ENCODE results near the gene COL23A1. TPM values are rescaled to one million over a fixed set of nuclear protein-coding genes. Genes with fewer than 3 reads are reported as not detected.

COL23A1 gene
- total and polyA plus RNA-seq, 2 of the 8 experiments (the other 6 are each of a cell fraction or from before 2014, with no cell fraction given): 3.1 to 4.7 TPM

GRCh38 chr5:178349625-178350353 is 240.4 kb downstream of the COL23A1 start:
- no peak overlapping the region for H2BK120ac ChIP-seq (replicated peaks; ENCODE audit: low read depth, low read length)
- no peak overlapping the region for H3K56ac ChIP-seq (replicated peaks; ENCODE audit: insufficient read length, low read depth, low read length)
- H2AK5ac ChIP-seq (ENCODE audit: low read depth, low read length): no peak overlapping the region
- peak overlapping the region; percentile 66; the same call in 1 of the 2 replicates for H2BK5ac ChIP-seq (ENCODE audit: low read depth, low read length)
- H3K4me2 ChIP-seq (ENCODE audit: insufficient read depth in 1 of 2, low read depth in 2 of 2, low read length in 2 of 2): no peak overlapping the region
- H4K8ac ChIP-seq (ENCODE audit: extremely low read depth, insufficient read depth, low read length): no peak overlapping the region; the same call in 1 of the 2 replicates
- H2AFZ ChIP-seq (ENCODE audit: low read length): no peak overlapping the region
- FAIRE-seq (no peak), DNase-seq (ENCODE audit: low read depth in 1 of 2, low spot score in 2 of 2) (no peak)
- no peak overlapping the region for H2BK15ac ChIP-seq (ENCODE audit: low read length)
- H3K23ac ChIP-seq (ENCODE audit: insufficient read length): no peak overlapping the region
- no peaks in the 10 kb centered on the region for H3K27me3 ChIP-seq (replicated peaks in 1 of 4; ENCODE audit: control insufficient read depth in 3 of 4, extremely low read depth in 1 of 4, insufficient read depth in 3 of 4, low read length in 3 of 4)
- H3K79me1 ChIP-seq (ENCODE audit: low read depth, low read length): no peaks in the 10 kb centered on the region; the same call in 1 of the 2 replicates
- H2BK12ac ChIP-seq (ENCODE audit: low read depth, low read length): peak overlapping the region; percentile 60; the same call in 1 of the 2 replicates
- no peak overlapping the region for H3K14ac ChIP-seq (ENCODE audit: insufficient read length)
- H4K5ac ChIP-seq (ENCODE audit: insufficient read length, low read depth, low read length): no peak overlapping the region
- H3K9ac ChIP-seq (replicated peaks in 1 of 4; ENCODE audit: extremely low read depth in 1 of 4, low read depth in 3 of 4, low read length in 3 of 4): no peak overlapping the region
- no peak overlapping the region for H3K4me3 ChIP-seq (ENCODE audit: extremely low read depth in 1 of 4, insufficient read depth in 2 of 4, low read depth in 3 of 4, low read length in 4 of 4)
- H3K4ac ChIP-seq (replicated peaks; ENCODE audit: insufficient read length, low read depth, low read length): no peak overlapping the region
- no peaks in the 10 kb centered on the region for H3K9me3 ChIP-seq (ENCODE audit: insufficient read depth in 2 of 2, low read depth in 1 of 2, low read length in 1 of 2)
- H3K79me2 ChIP-seq (ENCODE audit: control insufficient read depth in 1 of 2, insufficient read depth in 2 of 2, low read length in 2 of 2): no peaks in the 10 kb centered on the region
- no peaks in the 10 kb centered on the region for H3K36me3 ChIP-seq (ENCODE audit: control insufficient read depth in 2 of 4, insufficient read depth in 4 of 4, low read length in 3 of 4)
- POLR2A ChIA-PET (ENCODE audit: partially characterized antibody): interaction anchor here (1.4 kb wide), 1 partner anchor 11 kb away, joined by 5 read pairs; no protein-coding TSS in a partner anchor
- no peak overlapping the region for H3K18ac ChIP-seq (ENCODE audit: extremely low read depth, low read length)
- H3K4me1 ChIP-seq (replicated peaks in 1 of 4; ENCODE audit: control insufficient read depth in 3 of 4, insufficient read depth in 4 of 4, low read length in 3 of 4): peaks cover 0 to 13% (median 5%) of the 10 kb centered on the region in 4 experiments; a peak in 6 of 7 replicates
- WGBS, 2 experiments (ENCODE audit: extremely low coverage in 1 of 2, insufficient coverage in 1 of 2, insufficient read length in 1 of 2, insufficient replicate concordance in 2 of 2, low coverage in 1 of 2, low lambda C conversion rate in 2 of 2, missing lambda C conversion rate in 1 of 2): 100% methylated on average over 8 of the region's 8 CpGs; no CpG with 5 or more reads in 1 of the 2 experiments
- H3K27ac ChIP-seq (ENCODE audit: low read depth, low read length): no peak overlapping the region
- CTCF ChIA-PET (ENCODE audit: partially characterized antibody): no interaction called here
- no peaks in the 10 kb centered on the region for H3K23me2 ChIP-seq (ENCODE audit: low read depth, low read length)
- H4K20me1 ChIP-seq (replicated peaks in 1 of 2; ENCODE audit: control insufficient read depth in 1 of 2, insufficient read depth in 2 of 2, low read length in 2 of 2): no peaks in the 10 kb centered on the region
- H2BK20ac ChIP-seq (ENCODE audit: low read length): no peak overlapping the region
- no peak overlapping the region for H4K91ac ChIP-seq (replicated peaks; ENCODE audit: insufficient read length, low read length)
- no peak for TF ChIP-seq YY1 (IDR thresholded peaks at IDR 0.05; ENCODE audit: low read depth, low read length)
- no peak for TF ChIP-seq PHF8 (conservative IDR thresholded peaks at IDR 0.05; ENCODE audit: low read depth, low read length)
- TF ChIP-seq KDM1A (IDR thresholded peaks at IDR 0.05; ENCODE audit: borderline replicate concordance, low read length): no peak
- TF ChIP-seq EGR1 (IDR thresholded peaks at IDR 0.05; ENCODE audit: borderline replicate concordance, low read depth, low read length): no peak
- TF ChIP-seq HDAC6 (IDR thresholded peaks at IDR 0.05; ENCODE audit: low read depth, low read length): no peak
- no peak for TF ChIP-seq RBBP5 (IDR thresholded peaks at IDR 0.05; ENCODE audit: borderline replicate concordance, low read depth, low read length)
- no peak for TF ChIP-seq KDM4A (IDR thresholded peaks at IDR 0.05; ENCODE audit: low read depth, low read length, severe bottlenecking)
- no peak for TF ChIP-seq ATF2 (IDR thresholded peaks at IDR 0.05; ENCODE audit: low read length)
- TF ChIP-seq MAX (IDR thresholded peaks at IDR 0.05): no peak
- no peak for TF ChIP-seq RAD21 (IDR thresholded peaks at IDR 0.05 in 1 of 2, conservative IDR thresholded peaks at IDR 0.05 in 1 of 2; ENCODE audit: low read depth in 2 of 2, low read length in 2 of 2)

Measured in H1 (cell line).